SK-N-SH treated with all-trans-retinoic acid at 6 μM for 48 hours (cell line): ENCODE results near the gene GIPC1.

ENCODE experiments used
- ARNTL ChIP-seq: fragments of 450-650 bp; formaldehyde crosslinking; IDR thresholded peaks from 2 replicates; pipeline ENCODE4 v1.5.0; 2020; ENCODE audit warnings: low read depth, mild to moderate bottlenecking, moderate library complexity, borderline replicate concordance
- CSDC2 ChIP-seq: fragments of 250-450 bp; sonication (Bioruptor Pico); IDR thresholded peaks from 2 replicates; pipeline ENCODE4 v1.5.0; 2020; ENCODE audit warnings: mild to moderate bottlenecking, moderate library complexity
- CSRNP3 ChIP-seq: fragments of 250-450 bp; sonication (Bioruptor Pico); IDR thresholded peaks from 2 replicates; pipeline ENCODE4 v1.5.1; 2021; ENCODE audit warnings: mild to moderate bottlenecking, moderate library complexity
- ESRRG ChIP-seq: fragments of 250-450 bp; sonication (Bioruptor Pico); IDR thresholded peaks from 2 replicates; pipeline ENCODE4 v1.6.1; 2021; ENCODE audit warnings: mild to moderate bottlenecking
- ISL1 ChIP-seq: fragments of 250-450 bp; sonication (Bioruptor Pico); IDR thresholded peaks from 2 replicates; pipeline ENCODE4 v2.1.2; 2022; ENCODE audit warnings: mild to moderate bottlenecking, moderate library complexity
- PATZ1 ChIP-seq: fragments of 250-450 bp; sonication (Bioruptor Pico); IDR thresholded peaks from 2 replicates; pipeline ENCODE4 v1.8.0; 2020; ENCODE audit warnings: mild to moderate bottlenecking, moderate library complexity, borderline replicate concordance
- SNAI2 ChIP-seq: fragments of 250-450 bp; sonication (Bioruptor Pico); IDR thresholded peaks from 2 replicates; pipeline ENCODE4 v1.5.0; 2020; ENCODE audit warnings: mild to moderate bottlenecking, moderate library complexity
- TCF4 ChIP-seq: fragments of 250-450 bp; sonication (Bioruptor Pico); IDR thresholded peaks from 2 replicates; pipeline ENCODE4 v1.8.0; 2021; ENCODE audit warnings: mild to moderate bottlenecking, moderate library complexity, borderline replicate concordance
- ZFP3 ChIP-seq: fragments of 250-450 bp; sonication (Bioruptor Pico); IDR thresholded peaks from 2 replicates; pipeline ENCODE4 v1.5.0; 2020; ENCODE audit warnings: mild to moderate bottlenecking, moderate library complexity
- ZFP30 ChIP-seq: fragments of 450-650 bp; formaldehyde crosslinking; IDR thresholded peaks from 2 replicates; pipeline ENCODE4 v1.5.0; 2022; ENCODE audit warnings: mild to moderate bottlenecking, moderate library complexity

GRCh38 chr19:14450168-14450874 lies 45.6 kb downstream of the GIPC1 start:
- TF ChIP-seq PATZ1 (CRISPR knock-in tag) = no peak
- TF ChIP-seq ZFP3 (CRISPR knock-in tag) = no peak
- no peak for TF ChIP-seq CSRNP3 (CRISPR knock-in tag)
- no peak for TF ChIP-seq ZFP30
- TF ChIP-seq ARNTL (CRISPR knock-in tag) = no peak
- TF ChIP-seq CSDC2 = no peak
- TF ChIP-seq ISL1 (CRISPR knock-in tag) = no peak
- TF ChIP-seq TCF4 (CRISPR knock-in tag) = no peak
- no peak for TF ChIP-seq ESRRG (CRISPR knock-in tag)
- TF ChIP-seq SNAI2 = no peak
